H1 (cell line): ENCODE results near the gene OR9A2. TPM values are rescaled to one million over a fixed set of nuclear protein-coding genes. Genes with fewer than 3 reads are reported as not detected.

ENCODE experiments used
- CREB1 ChIP-seq: IDR thresholded peaks from 2 replicates; pipeline ENCODE4 v1.6.1; 2012; ENCODE audit warnings: inconsistent platforms
- KDM4A ChIP-seq: IDR thresholded peaks from one replicate; pipeline ENCODE4 v1.7.1; 2012; ENCODE audit warnings: low read depth, mild to moderate bottlenecking, moderate library complexity, low read length, inconsistent platforms; ENCODE audit not compliant: severe bottlenecking
- POLR2AphosphoS5 ChIP-seq: IDR thresholded peaks from 2 replicates; pipeline ENCODE4 v1.6.1; 2011; ENCODE audit warnings: low read depth, low read length
- RNF2 ChIP-seq: fragments of 200-900, 300-1000 bp; sonication (generic); IDR thresholded peaks from 2 replicates; pipeline ENCODE4 v1.7.1; 2016; ENCODE audit warnings: borderline replicate concordance, low read depth, mild to moderate bottlenecking, antibody characterized with exemption, low read length; ENCODE audit not compliant: poor library complexity, severe bottlenecking; ENCODE audit errors: missing control alignments
- polyA plus RNA-seq, 7 experiments: library from polyadenylated mRNA; depleted of rRNA in 3 of 7; stranded (reverse) in 5 of 7; unstranded in 2 of 7; fragments of >200 nt in 5 of 7; fragments of 200-250 nt in 2 of 7; gene quantifications; 1 replicate in 5 of 7; 2 replicates in 1 of 7; 4 replicates in 1 of 7; pipeline versions ENCODE4 v1.2.1 to v1.2.3, GENCODE V29; 2011 to 2013; ENCODE audit warnings: missing spikeins in 2 of 7, mixed read lengths in 2 of 7
- total RNA-seq: library from RNA; stranded (reverse); fragmentation: NEBNext Ultra II Directional; extraction: Animal tissue kit (Norgen Biotek cat#: 25700); gene quantifications from 2 replicates; pipeline ENCODE4 v1.2.1, GENCODE V29; 2021
- TF ChIP-seq, protein P1 (sequence below): IDR thresholded peaks from 2 replicates; pipeline ENCODE4 v1.6.1; 2011; ENCODE audit warnings: low read depth, mild to moderate bottlenecking, low read length; ENCODE audit not compliant: insufficient read depth

The OR9A2 gene
- total and polyA plus RNA-seq, 2 of the 8 experiments (the other 6 are each of a cell fraction or from before 2014, with no cell fraction given): not detected

DNA sequence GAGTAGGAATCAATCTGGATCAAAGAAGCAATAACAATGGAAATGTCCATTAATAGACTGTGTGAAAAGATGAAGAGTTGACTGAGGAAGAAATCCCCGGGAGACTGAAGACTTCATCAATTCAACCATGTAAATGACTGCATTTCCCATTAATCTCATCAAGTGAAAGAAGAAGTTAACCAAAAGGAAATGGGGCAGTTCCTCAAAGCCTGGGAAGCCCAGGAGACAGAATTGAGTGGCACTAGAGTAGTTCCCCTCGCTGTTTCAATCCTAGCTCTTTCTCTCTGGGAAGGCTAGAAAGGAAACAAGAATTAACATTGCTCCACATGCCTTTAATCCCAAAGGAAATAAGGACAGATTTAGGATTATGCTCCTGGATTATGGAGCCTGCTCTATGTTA lies 20.4 kb upstream of the OR9A2 start (continued):
- TF ChIP-seq, protein P1, sequence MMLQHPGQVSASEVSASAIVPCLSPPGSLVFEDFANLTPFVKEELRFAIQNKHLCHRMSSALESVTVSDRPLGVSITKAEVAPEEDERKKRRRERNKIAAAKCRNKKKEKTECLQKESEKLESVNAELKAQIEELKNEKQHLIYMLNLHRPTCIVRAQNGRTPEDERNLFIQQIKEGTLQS: no peak
- TF ChIP-seq KDM4A: no peak
- TF ChIP-seq POLR2AphosphoS5: no peak
- TF ChIP-seq CREB1: no peak
- no peak for TF ChIP-seq RNF2
